Left forelimb (tissue), 1 donor: ENCODE data around the gene CD4.

Experiments
- DNase-seq: peaks from one replicate; pipeline ENCODE4 v3.0.0-alpha.2; 2018; ENCODE audit warnings: low spot score

The CD4 gene

GRCh38 chr12:6817098-6817497, 27.8 kb downstream of the CD4 start:
- DNase-seq = peak; percentile 37

- DNase-seq = no peak
Observed at GRCh38 chr12:6817662-6818157, 28.4 kb downstream of the CD4 start.

- no peak for DNase-seq
Observed at GRCh38 chr12:6818222-6818621, 28.9 kb downstream of the CD4 start.

- DNase-seq = no peak
Observed at GRCh38 chr12:6818645-6819044, 29.3 kb downstream of the CD4 start.

- peak; percentile 55 for DNase-seq
Observed at GRCh38 chr12:6819106-6820030, 30.0 kb downstream of the CD4 start.

GRCh38 chr12:6820166-6820565, 30.8 kb downstream of the CD4 start:
- DNase-seq = no peak

GRCh38 chr12:6821591-6822425, 32.5 kb downstream of the CD4 start, which contains the start of gene GPR162:
TSS of gene GPR162 (plus strand) at chr12:6821821. CDS start at chr12:6823899, 2,078 bp downstream.
- DNase-seq = peak; percentile 89

- DNase-seq = peak; percentile 60
Observed at GRCh38 chr12:6822426-6823135, 33.3 kb downstream of the CD4 start.

- peak; percentile 63 for DNase-seq
Observed at GRCh38 chr12:6823182-6824084, 34.1 kb downstream of the CD4 start.

GRCh38 chr12:6824085-6824775, 34.9 kb downstream of the CD4 start:
- DNase-seq = peak; percentile 61

GRCh38 chr12:6824901-6825381, 35.6 kb downstream of the CD4 start:
- DNase-seq = peak; percentile 55

GRCh38 chr12:6825398-6826124, 36.2 kb downstream of the CD4 start:
- peak; percentile 93 for DNase-seq

GRCh38 chr12:6826125-6826733, 36.9 kb downstream of the CD4 start:
- no peak for DNase-seq

- DNase-seq = peak; percentile 62
Observed at GRCh38 chr12:6826734-6827436, 37.6 kb downstream of the CD4 start.

- peak; percentile 84 for DNase-seq
Observed at GRCh38 chr12:6827437-6827911, 38.1 kb downstream of the CD4 start.

GRCh38 chr12:6827982-6828780, 38.9 kb downstream of the CD4 start, which contains the start of gene P3H3:
TSS of gene P3H3 (plus strand) at chr12:6828407. CDS start at chr12:6828441, 34 bp downstream.
- peak; percentile 76 for DNase-seq
